ENCODE measurements around the gene PRRC2B. TPM values are rescaled to one million over a fixed set of nuclear protein-coding genes. Genes with fewer than 3 reads are reported as not detected.

Gene PRRC2B
- total RNA-seq, 1 donor from 2014 or later: 47.2 TPM

GRCh38 chr9:131484560-131485185, 90.8 kb downstream of the PRRC2B start:
- DNase-seq (ENCODE audit: low read depth, low spot score): no peak

GRCh38 chr9:131485206-131485605, 91.3 kb downstream of the PRRC2B start:
- no peak for DNase-seq (ENCODE audit: low read depth, low spot score)

- no peak for DNase-seq (ENCODE audit: low read depth, low spot score)
Observed at GRCh38 chr9:131485728-131486422, 92.0 kb downstream of the PRRC2B start.

- no peak for DNase-seq (ENCODE audit: low read depth, low spot score)
Observed at GRCh38 chr9:131487001-131487400, 93.1 kb downstream of the PRRC2B start.

GRCh38 chr9:131487621-131488031, 93.7 kb downstream of the PRRC2B start:
- no peak for DNase-seq (ENCODE audit: low read depth, low spot score)

DNA sequence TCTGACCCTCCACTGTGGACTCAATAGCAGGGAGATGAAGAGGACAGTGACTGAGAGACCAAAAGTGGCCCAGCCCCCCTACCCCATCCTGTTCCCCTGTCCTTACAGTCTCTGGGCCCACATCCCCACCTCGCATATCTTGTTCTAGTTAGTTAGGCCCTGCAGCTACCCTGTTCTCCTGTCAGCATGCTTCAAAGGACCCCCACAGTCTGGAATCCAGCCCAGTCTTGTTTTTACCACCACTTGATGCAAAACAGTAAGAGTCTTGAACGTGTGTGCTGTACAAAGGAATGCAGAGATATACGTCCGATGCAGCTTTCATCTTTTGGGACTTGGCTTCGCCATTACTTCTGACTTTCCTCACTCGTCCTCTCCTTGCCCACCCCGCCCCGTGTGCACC, 96.6 kb downstream of the PRRC2B start:
- DNase-seq (ENCODE audit: low read depth, low spot score): no peak

DNA sequence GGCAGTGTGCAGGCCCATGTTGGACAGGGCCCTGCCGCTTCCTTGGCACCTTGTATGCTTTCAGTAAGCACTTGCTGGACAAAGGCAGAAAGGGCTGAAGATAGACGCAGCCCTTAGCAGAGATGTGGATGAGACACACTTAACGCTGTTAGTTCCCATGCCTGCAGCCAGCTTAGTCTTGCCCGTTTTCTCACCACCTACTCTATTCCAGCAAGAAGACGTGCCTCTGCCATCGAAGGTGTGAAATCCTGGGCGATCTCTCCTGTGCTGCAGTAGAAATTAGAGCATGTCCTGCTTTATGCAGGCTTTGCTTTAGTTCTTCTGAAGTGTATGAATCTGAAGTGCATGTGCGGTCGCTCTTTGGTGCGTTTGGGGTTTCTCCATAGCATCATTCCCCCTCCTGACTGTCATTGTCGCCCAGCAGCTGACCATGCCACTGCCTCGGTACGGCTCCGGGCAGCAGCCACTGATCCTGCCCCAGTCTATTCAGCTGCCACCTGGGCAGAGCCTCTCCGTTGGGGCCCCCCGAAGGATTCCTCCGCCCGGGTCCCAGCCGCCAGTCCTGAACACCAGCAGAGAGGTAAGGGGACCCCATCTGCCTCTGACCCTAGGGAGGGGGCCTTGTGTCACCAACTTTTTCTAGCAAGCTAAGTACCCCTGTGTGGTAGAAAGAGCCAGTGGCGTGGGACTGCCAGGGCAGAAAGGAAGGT, 97.3 kb downstream of the PRRC2B start:
- no peak for DNase-seq (ENCODE audit: low read depth, low spot score)

- no peak for DNase-seq (ENCODE audit: low read depth, low spot score)
Observed at GRCh38 chr9:131492070-131492469, 98.2 kb downstream of the PRRC2B start.

DNA sequence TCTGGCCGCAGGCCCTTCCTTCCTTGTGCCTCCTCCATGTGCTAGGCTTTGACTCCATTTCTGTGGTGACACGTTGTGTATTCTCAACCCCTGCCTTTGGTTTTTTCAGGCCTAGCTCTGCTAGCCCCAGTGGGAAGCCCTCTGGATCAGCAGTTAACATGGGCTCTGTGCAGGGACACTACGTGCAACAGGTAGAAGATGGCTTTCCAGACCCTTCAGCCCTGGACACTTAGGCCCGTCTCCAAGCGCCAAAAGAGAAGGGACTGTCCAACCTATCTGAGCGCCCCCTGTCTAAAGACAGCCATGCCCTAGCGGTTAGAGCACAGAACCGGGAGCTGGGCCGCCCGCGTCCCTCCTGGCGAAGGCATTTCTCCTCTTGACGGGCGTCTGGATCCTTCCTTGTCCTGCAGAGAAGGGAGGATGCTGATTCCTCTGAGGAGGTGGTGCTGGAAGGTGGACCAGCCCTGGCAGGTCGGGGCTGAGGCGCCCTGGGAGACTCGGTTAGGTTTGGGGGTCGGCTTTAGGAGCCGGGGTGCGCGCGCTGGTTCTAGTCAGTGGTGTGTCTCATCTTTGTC, 100.5 kb downstream of the PRRC2B start:
- DNase-seq (ENCODE audit: low read depth, low spot score): no peak

- DNase-seq (ENCODE audit: low read depth, low spot score): no peak
Observed at GRCh38 chr9:131495785-131496184, 101.9 kb downstream of the PRRC2B start.

- no peak for DNase-seq (ENCODE audit: low read depth, low spot score)
Observed at GRCh38 chr9:131496844-131497405, 103.0 kb downstream of the PRRC2B start.

DNA sequence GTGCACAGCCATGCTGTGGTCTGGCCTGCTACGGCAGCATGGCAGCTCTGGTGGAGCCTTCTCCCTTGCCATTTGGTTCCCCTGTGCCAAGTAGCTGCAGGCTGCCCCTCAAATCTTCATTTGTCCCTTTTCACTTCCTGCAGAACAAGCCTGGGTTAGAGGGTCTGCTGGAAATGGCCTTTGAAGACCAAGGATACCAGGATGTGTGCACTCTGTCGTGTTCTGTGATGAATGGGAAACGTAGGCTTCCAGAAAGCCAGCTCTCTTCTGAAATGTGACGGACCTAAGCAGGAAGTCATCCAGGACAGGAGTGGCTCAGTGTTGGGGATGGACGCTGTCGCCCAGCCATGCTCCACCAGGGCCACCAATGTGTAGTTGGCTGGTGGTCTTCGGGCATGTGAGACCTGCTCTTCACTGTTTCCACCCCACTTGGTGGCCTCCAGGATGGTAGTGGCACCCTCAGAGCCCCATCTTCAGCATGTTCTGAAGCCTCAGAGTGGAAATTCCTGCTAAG, 105.4 kb downstream of the PRRC2B start:
- DNase-seq (ENCODE audit: low read depth, low spot score): no peak

GRCh38 chr9:131500377-131500776, 106.5 kb downstream of the PRRC2B start:
- no peak for DNase-seq (ENCODE audit: low read depth, low spot score)

- DNase-seq (ENCODE audit: low read depth, low spot score): no peak
Observed at GRCh38 chr9:131500939-131501541, 107.2 kb downstream of the PRRC2B start.

- peak; percentile 33 for DNase-seq (ENCODE audit: low read depth, low spot score)
Observed at GRCh38 chr9:131502781-131503625, 109.1 kb downstream of the PRRC2B start, which contains the start of gene POMT1. TSS of gene POMT1 (plus strand) at chr9:131502918. CDS start at chr9:131504219, 1,301 bp downstream.

DNA sequence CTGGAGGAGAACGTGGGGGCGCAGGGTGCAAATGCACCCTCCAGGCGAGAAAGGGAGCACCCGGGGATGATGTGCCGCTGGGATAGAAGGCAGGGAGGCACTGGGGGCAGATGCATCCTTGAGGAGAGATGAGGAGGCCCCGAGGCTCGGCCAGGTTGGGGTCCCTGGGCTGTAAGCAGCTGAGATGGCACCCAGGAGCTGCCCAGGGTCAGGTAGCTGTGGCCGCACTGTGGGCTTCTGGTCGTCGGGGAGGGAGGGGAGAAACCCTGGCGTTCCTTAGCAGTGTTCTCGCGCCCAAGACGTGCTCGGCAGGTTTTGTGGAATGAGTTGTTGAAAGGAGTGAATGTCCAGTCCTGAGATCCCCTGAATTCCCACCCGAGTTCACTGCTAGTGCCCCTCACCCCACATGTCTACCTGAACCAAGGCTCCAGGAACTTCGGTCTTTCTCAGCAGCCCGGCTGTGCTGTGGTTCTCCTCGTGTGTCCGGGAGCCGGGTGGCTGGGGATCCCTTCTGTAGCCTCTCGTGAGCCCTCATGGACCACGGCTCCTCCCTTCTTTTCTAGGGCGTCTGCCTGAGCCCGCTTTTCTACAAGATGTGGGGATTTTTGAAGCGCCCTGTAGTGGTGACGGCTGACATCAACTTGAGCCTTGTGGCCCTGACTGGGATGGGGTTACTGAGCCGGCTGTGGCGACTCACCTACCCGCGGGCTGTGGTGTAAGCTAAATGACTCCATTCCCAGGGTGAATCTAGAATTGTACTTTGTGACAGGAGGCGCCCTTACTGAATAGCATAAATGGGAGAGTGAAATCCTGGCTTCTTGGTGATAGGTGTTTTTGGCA, 110.0 kb downstream of the PRRC2B start:
- DNase-seq (ENCODE audit: low read depth, low spot score): no peak

- no peak for DNase-seq (ENCODE audit: low read depth, low spot score)
Observed at GRCh38 chr9:131505012-131505411, 111.1 kb downstream of the PRRC2B start.

DNA sequence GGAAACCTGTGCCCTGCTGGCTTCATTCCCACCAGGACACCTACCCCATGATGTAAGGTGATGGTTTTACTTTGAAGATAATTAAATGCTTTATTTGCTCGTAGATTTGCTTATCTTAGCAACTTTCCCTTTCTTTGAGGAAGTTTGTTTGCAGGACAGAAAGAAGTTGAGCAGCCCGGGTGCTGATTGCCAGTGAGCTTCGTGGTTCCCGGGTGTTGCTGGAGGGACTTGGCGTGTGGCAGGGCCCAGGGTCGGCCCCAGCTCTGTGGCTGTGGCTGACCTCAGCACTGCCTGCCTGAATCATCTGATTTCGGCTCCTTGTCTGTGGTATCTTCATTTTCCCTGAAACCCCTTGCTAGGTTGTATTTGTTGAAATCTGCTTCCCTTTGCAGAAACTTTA, 117.5 kb downstream of the PRRC2B start:
- DNase-seq (ENCODE audit: low read depth, low spot score): no peak

GRCh38 chr9:131511880-131512279, 118.0 kb downstream of the PRRC2B start:
- no peak for DNase-seq (ENCODE audit: low read depth, low spot score)

Data from pulmonary artery endothelial cell (primary cell).